OCI-M1 (cell line): Measurements from ENCODE around the gene KRTAP10-1.
"Not testable (repeated sequence)": the region's sequence is repeated elsewhere in the genome, so short reads cannot be mapped to it uniquely, and the experiment has no call there.

Experiments used
- DNase-seq: peaks from one replicate; lab custom pipeline; 2025; lab: John Stamatoyannopoulos, UW

KRTAP10-1 gene

DNA sequence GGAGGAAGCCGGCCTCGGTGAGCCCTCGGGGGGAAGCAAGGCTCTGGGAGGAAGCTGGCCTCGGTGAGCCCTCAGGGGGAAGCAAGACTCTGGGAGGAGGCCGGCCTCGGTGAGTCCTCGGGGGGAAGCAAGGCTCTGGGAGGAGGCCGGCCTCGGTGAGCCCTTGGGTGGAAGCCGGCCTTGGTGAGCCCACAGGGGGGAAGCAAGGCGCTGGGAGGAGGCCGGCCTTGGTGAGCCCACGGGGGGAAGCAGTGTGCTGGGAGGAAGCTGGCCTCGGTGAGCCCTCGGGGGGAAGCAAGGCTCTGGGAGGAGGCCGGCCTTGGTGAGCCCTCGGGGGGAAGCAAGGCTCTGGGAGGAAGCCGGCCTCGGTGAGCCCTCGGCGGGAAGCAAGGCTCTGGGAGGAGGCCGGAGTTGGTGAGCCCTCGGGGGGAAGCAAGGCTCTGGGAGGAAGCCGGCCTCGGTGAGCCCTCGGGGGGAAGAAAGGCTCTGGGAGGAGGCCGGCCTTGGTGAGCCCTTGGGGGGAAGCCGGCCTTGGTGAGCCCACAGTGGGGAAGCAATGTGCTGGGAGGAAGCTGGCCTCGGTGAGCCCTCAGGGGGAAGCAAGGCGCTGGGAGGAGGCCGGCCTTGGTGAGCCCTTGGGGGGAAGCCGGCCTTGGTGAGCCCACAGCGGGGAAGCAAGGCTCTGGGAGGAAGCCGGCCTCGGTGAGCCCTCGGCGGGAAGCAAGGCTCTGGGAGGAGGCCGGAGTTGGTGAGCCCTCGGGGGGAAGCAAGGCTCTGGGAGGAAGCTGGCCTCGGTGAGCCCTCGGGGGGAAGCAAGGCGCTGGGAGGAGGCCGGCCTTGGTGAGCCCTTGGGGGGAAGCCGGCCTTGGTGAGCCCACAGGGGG lies 36.7 kb downstream of the KRTAP10-1 start:
- DNase-seq = not testable (repeated sequence)

DNA sequence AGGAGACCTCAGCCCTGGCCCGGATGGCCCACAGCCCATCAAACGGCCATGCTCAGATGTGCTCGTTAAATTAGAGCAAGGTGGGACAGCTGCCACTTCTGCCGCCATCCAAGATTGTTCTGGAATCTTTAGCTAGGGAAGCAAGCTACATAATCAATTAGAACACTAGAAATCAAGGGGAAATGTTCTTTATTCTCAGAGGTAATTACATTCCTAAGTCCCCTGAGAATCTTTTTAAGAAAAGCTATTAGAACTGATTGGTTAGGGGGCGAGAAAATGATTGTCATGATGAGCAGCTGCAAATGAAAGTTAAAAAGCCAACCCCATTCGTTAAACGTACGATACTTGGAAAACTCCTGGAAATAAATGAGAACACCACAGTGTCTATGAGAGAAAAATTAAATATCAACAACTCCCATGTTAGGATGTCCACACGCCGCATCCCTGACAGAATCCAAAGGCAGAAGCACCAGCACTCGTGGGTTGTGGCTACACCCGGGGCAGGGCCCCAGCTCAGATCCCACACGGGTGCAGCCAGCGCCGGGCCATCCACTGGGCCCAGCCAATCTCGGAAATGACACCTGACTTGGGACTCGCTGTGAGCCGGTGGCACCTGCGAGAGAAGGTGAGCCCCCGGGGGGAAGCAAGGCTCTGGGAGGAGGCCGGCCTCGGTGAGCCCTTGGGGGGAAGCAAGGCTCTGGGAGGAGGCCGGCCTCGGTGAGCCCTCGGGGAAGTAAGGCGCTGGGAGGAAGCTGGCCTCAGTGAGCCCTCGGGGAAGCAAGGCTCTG lies 37.6 kb downstream of the KRTAP10-1 start:
- no peak for DNase-seq

DNA sequence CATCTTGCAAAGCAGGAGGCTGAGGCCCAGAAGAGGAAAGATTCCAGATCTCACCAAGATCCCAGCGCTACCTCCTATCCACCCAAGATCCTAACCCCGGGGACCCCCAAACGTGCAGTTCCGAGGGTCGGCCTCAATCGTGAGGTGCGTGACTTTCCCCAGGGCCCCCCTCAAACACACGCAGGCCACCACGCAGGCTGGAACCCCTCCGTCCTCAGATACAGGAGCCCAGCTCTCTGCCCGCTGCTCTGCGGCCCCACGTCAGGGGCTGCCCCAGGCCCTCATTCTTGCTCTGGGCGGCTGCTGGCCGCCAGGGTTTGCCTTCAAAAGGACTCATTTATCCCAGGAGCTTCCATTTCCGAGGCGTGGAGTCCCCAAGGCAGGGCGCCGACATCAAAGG lies 39.9 kb downstream of the KRTAP10-1 start:
- no peak for DNase-seq

DNA sequence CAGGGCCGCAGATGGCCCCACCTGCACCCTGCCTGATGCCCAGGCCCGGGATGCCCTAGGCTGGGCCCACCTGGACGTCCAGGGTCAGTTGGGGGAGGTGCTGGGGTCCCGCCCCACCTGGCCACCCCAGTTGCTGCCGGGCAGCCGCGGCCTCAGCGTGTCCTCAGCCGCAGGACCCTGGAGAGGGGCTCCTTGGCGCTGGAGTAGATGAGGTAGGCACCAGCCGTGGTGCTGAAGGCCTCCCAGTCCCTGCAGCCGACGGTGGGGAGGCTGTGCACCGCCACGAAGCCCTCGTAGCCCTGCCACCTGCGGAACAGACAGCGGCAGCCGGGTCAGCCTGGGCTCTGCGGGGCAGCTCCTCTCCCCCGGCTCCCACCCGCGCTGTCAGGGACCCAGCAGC lies 40.4 kb downstream of the KRTAP10-1 start:
- no peak for DNase-seq

DNA sequence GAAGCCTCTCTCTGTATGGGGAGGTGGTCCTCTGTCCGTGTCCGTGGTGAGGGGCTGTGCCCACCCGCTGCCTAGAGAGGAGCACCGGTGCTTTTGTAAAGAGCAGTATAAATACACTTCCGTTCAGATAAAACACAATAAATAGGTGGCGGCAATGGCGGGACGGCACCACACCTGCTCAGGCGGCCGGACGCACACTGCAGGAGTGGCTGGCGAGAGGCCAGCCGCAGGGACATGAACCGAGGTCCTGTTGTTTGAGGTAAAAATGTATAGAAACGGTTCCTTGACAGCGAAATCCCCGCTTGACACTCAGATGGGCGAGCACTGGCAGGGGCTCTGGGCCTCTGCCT lies 40.8 kb downstream of the KRTAP10-1 start:
- DNase-seq = no peak

DNA sequence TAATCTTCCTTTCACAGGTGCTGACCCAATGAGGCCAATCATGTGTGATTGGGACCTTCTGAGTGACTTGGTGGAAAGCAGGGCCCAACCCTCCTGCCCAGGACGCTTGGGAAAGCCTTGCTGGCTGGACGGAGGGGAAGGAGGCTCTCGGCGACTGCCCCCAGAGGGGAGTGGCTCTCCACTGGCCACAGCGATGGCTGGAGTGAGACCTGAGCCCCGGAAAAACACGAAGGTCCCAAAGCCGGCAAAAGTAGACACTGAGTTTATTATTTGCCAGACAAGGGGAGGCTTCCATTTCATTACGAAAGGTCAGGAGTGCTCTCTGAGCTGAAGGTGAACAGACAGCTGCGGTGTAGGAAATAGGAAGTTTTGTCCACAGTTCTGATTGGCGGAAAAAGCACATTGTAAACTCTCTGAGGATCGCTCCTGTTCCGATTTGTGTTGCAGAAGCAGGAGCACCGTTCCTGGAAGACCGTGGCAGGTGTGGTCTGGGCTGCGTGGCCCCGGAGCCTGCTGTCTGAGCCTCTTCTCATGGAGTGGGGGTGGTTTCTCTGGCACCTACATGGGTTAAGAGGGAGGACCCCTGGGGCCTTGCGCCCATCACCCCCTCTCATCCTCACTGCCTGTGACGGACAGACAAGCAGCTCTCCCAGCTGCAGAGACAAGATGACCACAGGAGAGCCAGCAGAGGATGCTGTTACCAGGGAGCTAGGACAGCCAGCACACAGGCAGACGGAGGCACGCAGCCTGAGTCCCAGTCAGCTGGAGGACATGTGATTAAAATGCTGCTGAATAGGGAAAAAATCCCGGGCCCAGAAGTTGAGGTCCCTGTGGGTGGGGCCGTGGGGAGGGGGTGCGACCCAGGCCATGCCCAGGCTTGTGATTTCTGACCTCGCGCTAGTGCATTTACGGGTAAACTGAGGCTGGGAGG lies 41.5 kb downstream of the KRTAP10-1 start:
- no peak for DNase-seq

DNA sequence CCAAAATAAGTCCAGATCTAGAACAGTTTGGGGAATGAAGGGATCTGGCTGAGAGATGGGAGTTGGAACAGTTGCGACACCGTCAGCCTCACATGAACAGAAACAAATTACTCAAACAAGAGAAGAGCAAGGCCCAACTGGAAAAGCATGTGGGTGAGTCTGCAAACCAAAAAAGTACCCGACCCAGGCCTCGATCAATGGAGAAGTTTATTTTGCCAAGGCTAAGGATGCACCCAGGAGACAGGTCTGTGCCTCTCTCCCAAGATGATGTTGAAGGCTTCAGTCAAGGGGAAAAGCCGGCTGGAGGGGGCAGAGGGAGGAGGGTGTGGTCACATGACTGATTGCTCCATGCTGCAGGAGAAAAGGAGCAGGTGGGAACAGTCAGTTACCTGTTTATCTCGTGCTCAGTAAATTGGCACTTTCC lies 42.3 kb downstream of the KRTAP10-1 start:
- DNase-seq = no peak

DNA sequence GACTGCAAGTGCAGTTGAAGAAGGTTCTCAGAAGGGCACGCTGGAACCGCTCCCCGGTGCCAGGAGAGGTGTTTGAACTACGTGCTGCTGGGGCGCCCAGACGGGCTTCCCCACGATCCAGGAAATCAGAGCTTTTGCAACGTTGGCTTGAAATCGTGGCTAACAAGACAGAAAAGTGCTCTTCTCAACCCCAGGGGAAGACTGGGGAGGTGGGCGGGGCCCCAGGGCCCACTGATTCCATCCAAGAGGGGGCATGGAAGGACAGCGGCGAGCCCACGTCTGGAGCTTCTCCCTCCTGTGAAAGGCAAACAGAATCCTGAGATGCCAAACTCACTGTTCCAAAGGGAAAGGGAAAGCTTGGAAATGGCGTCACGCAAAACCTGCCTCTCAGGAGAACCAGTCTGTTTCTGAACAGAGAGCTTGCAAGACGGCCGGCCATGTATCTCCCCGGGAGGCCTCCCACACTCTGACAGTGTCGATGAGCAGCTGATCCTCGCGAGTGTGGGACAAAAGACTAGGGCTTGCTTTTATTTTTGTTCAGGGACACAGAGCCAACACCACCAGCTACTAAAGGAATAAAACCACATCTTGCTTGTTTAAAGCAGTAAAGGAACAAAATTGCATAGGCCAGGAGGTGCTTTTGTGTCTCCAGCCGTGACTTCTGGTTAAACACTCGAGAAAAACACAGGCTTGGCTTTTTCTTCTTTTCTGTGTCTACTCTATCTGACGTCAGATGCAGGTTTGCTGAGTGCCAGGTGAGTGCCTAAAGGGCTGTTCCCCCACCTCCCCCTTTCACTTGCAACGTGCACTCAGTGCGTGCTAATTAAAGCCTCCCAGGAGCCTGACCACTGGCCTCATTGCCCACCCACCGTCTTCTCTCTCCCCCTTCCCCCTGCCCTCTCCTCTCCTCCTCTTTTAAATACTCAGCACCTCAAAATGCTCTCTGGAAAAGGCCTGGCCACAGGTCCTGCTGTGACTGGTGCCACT lies 43.1 kb downstream of the KRTAP10-1 start:
- no peak for DNase-seq

DNA sequence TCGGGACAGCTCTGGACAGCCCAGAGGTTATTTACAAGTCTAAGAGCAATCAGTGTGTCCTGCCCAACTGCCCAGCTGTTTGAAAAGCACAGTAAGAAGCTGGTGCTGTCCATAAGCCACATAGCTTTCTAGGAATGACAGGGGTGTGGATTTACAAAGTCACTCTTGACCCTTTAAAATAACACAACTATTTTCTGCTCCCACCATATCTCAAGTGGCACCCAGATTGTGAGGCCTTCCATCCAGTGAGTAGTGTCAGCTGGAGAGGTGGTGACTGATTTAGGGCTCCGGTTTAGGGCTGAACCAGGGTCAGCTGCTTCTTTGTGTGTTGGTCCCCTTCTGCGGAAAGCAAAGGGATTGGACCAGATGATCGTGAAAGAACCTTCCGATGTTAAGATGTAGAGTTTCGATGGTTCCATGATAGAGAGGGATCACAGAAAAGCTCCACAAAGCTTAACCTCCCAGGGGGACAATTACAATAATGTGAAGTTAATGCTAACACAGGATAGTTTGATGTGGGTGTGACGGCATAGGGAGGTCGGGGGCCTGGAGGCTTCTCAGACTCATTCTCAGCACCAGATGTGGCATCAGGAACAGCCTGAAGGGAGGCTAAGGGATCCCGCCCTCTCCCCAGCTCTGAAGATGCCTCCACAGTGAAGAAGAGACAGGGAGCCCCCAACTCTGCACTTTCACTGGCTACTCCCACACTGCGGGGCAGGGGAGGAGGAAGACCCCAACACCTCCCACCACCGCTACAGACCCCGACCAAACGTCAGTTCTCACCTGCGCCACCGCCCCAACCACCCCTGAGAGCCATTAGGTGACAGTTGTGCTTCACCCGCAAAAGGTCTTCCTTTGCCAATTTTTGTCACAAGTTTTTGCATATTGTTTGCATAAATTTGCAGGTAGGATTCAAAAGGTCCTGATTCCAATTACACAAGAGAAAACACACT lies 44.1 kb downstream of the KRTAP10-1 start:
- no peak for DNase-seq

DNA sequence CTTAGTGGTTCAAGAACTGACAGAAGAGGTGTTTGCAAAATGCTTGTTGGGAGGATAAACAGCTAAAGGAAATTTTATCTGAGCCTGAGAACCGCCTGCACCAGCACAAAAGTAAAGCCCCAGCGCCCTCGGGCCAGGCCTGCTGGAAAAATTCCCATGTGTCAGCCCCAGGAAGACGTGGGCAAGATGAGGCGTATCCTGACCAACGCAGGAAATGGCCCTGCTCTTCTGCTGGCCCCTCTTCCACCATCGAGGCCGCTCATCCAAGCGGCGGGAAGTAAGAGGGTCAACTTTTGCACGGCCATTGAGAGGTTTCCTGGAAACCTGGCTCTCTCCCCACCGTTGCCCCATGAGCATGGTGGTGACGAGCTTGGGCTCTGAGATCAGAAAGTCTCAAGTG lies 45.0 kb downstream of the KRTAP10-1 start:
- DNase-seq = no peak

DNA sequence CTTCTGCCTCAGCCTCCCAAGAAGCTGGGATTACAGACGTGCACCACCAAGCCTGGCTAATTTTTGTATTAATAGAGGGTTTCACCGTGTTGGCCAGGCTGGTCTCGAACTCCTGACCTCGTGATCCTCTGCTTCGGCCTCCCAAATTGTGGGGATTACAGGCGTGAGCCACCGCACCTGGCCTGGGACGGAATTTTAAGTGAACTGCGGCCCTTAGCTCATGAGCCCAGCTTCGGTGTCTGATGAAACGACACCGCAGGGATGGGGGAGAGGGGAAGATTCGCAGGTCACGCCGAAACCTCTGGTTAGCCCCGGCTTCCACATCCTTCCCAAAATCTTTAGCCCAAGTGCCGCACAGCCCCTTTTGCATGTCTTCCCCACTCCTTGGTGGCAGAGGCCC lies 45.6 kb downstream of the KRTAP10-1 start:
- no peak for DNase-seq

DNA sequence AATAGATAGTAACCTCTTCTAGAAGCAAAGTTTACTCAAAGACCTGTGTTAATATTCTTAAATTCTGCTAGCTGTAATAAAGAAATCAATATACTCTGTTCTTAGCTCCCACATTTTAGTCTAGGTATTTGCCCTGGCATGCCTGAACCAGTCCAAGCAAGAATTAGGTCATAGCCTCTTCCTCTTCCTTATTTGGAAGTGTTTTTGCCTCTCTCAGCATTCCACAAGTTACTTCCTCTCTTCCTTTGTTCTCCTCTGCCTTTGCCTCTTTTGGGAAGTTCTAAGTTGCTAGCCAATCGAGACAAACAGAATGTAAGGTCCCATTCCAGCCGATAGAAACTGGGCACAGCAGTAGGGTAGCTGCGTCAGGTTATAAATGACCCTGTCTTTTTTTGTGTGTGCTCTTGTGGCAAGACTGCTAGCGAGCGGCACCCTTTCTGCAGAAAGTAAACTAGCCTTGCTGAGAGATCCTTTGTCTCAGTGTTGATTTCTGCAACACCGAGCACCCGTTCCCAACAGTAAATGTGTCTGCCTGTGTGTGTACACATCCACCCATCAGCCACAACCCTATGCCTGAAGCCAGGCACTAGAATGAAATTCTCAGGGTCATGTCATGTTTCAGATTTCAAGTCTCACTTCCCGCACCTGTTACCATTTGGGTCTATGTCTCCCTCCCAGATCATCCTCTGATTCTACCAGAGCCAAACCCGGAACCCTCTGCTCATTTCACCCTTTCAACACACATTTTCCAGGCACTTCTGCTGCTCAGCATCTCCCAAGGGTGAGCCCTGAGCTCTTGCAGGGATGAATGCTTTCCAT lies 47.2 kb downstream of the KRTAP10-1 start:
- DNase-seq = no peak

DNA sequence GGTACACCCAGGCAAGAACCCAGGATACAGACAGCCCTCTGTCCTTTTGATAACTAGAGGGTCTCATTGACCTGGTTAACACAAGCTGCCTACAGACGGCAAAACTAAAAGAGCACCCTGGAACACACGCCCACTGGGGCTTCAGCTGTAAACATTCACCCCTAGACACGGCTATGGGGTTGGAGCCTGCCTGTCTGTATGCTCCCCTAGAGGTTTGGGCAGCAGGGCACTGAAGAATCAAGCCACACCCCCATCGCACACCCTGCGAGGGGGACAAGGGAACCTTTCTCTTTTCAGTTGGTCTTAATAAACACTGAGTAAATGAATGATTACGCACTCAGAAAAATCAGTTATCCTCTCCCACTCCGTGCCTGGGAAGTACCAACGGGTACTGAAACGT lies 49.2 kb downstream of the KRTAP10-1 start:
- no peak for DNase-seq

DNA sequence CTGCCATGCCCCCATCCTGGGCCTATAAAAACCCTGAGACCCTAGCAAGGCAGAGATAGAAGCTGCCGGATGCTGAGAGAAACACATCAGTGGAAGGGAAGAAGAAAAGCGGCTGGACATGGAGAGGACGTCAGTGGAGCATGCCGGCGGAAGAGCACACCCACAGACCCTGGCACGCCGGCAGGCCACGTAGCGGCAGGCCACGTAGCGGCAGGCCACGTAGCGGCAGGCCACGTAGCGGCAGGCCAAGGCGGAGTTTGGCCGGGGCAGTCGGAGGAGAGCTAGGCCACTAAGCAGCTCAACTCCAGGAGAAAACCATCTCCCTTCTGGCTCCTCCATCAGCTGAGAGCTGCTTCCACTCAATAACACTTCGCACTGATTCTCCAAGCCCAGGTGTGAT lies 49.6 kb downstream of the KRTAP10-1 start:
- no peak for DNase-seq

DNA sequence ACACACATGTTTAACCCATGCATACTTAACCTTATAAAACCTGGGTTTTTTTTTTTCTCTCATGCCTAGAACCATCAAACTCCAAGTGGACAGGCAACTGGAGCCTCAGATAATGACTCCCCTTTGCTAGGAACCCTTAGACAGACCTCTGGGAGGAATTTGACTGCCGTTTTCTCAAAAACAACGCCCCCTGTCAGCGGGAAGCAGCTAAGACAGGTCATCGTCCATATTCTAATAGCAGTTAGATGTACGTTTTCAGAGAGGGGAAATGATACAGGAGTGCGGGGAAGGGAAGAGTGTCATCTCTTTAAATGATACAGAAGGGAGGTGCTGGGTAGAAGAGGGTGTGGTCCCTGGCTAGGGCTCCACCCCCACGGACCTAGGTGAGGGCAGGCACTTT lies 50.0 kb downstream of the KRTAP10-1 start:
- DNase-seq = no peak
